Spleen (tissue), 7 donors: ENCODE data around the gene TMEM116.

Experiments
- POLR2A ChIP-seq, 3 donors: fragments of 450-650 bp; IDR thresholded peaks; one replicate each; pipeline ENCODE4 v1.5.1; 2017; ENCODE audit warnings: antibody characterized with exemption in 3 of 3, mild to moderate bottlenecking in 1 of 3
- POLR2AphosphoS5 ChIP-seq, 3 donors: sonication (generic); formaldehyde crosslinking; IDR thresholded peaks; one replicate each; pipeline ENCODE4 v1.5.1; 2017; ENCODE audit warnings: antibody characterized with exemption in 3 of 3
- TF ChIP-seq, protein P1 (sequence below), 11 experiments: fragments of 200-600 bp in 7 of 11; fragments of 450-650 bp in 4 of 11; sonication (generic) in 4 of 11; IDR thresholded peaks in 8 of 11; conservative IDR thresholded peaks in 3 of 11; 1 replicate in 7 of 11; 2 replicates in 4 of 11; pipeline versions ENCODE4 v1.4.0 to v1.8.0; 2016 to 2021; ENCODE audit warnings: antibody characterized with exemption in 11 of 11, inconsistent platforms in 4 of 11, mild to moderate bottlenecking in 1 of 11
- donor health status: DM: no; HTN: no; CAD: no; lungs with moderate emphysema.
- donor health status: DM: no; HTN: no; CAD: no.
- donor health status: DM: no; HTN: no; CAD: no.

DNA sequence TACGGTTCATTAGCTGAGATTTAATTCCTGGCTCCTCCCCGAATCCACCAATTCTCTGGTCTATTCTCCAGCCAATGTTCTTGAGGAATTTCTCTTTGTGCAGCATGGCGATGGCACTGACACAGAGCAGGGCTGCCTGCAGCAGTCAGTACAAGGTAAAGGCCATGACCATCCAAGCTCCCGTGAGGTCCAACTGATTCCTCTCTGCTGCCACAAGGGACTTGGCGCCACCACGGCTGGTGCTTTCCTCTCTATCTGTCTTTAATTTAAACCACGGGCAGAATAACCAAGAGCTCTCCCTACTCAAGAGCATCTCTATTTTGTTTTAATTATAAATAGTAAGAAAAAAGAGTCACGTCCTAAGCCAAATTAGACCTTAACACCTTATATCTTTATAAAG is 12.1 kb downstream of the TMEM116 start:
- TF ChIP-seq, protein P1, sequence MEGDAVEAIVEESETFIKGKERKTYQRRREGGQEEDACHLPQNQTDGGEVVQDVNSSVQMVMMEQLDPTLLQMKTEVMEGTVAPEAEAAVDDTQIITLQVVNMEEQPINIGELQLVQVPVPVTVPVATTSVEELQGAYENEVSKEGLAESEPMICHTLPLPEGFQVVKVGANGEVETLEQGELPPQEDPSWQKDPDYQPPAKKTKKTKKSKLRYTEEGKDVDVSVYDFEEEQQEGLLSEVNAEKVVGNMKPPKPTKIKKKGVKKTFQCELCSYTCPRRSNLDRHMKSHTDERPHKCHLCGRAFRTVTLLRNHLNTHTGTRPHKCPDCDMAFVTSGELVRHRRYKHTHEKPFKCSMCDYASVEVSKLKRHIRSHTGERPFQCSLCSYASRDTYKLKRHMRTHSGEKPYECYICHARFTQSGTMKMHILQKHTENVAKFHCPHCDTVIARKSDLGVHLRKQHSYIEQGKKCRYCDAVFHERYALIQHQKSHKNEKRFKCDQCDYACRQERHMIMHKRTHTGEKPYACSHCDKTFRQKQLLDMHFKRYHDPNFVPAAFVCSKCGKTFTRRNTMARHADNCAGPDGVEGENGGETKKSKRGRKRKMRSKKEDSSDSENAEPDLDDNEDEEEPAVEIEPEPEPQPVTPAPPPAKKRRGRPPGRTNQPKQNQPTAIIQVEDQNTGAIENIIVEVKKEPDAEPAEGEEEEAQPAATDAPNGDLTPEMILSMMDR (IDR thresholded peaks at IDR 0.05 in 8 of 11, conservative IDR thresholded peaks at IDR 0.05 in 3 of 11) = no peak
- TF ChIP-seq POLR2AphosphoS5 (IDR thresholded peaks at IDR 0.05) (no peak), POLR2A (IDR thresholded peaks at IDR 0.05) (no peak)
